Activated CD8-positive, alpha-beta T cell treated with anti-CD3 and anti-CD28 coated beads, Interleukin-2, amount 10 ng/mL, durations not matched to agents 7 days and 5 days (primary cell): ENCODE data around the gene BABAM2. TPM values are rescaled to one million over a fixed set of nuclear protein-coding genes. Genes with fewer than 3 reads are reported as not detected.

Experiments
- ATAC-seq: fragments of 150-1000 bp; cut with Tn5 transposase; one replicate; pipeline ENCODE4 v1.10.0; 2021; ENCODE audit warnings: moderate library complexity
- CTCF ChIA-PET: fragments of 350-600 bp; sonication (Branson Sonifier 250); formaldehyde crosslinking; loops from one replicate; lab custom pipeline; 2021; ENCODE audit warnings: antibody characterized with exemption; lab: Charles Lee
- POLR2A ChIA-PET: fragments of 350-600 bp; sonication (Branson Sonifier 250); formaldehyde crosslinking; loops from one replicate; lab custom pipeline; 2021; ENCODE audit warnings: antibody characterized with exemption; lab: Charles Lee
- DNase-seq: peaks from one replicate; pipeline ENCODE4 v3.0.0-alpha.2; 2020
- H3K27ac Mint-ChIP-seq: one replicate; pipeline ENCODE4 v1.8.0; 2021; ENCODE audit warnings: mild to moderate bottlenecking, mixed read lengths
- H3K27me3 Mint-ChIP-seq: one replicate; pipeline ENCODE4 v1.8.0; 2021; ENCODE audit warnings: low read depth, mixed read lengths
- H3K36me3 Mint-ChIP-seq: one replicate; pipeline ENCODE4 v1.8.0; 2021; ENCODE audit warnings: low read depth, mixed read lengths
- H3K4me1 Mint-ChIP-seq: one replicate; pipeline ENCODE4 v1.8.0; 2021; ENCODE audit warnings: low read depth, mixed read lengths
- H3K4me3 Mint-ChIP-seq: one replicate; pipeline ENCODE4 v1.8.0; 2021; ENCODE audit warnings: mild to moderate bottlenecking, mixed read lengths
- H3K9me3 Mint-ChIP-seq: one replicate; pipeline ENCODE4 v1.8.0; 2022; ENCODE audit warnings: mixed read lengths; ENCODE audit not compliant: insufficient read depth
- total RNA-seq, 2 experiments: library from RNA; stranded (reverse); gene quantifications; one replicate each; pipeline ENCODE4 v1.2.3, GENCODE V29; 2021

BABAM2 gene
- total RNA-seq, 2 experiments from 2014 or later: 47.0 to 49.0 TPM

DNA sequence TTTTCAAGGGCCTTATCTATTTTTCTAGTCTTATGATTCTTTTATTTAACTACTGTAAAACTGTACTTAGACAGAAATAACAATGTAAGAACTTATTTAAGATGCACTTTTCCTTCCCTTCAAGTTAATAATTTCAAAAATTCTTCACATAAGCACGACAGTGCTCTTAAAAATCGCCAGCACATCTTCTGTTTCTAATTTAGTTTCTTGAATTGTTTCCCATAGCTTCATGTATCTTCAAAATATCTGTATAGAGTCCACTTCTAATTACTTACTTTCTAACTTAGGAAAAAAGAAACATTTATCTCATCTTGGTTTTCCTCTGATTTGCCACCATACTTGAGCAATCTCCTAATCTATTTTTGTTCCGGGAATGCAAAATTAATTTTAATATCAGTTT is 196.1 kb downstream of the BABAM2 start:
- Mint-ChIP-seq H3K9me3 (no peaks in the 10 kb centered on the region), H3K27ac (no peak overlapping the region), H3K27me3 (no peaks in the 10 kb centered on the region), H3K36me3 (peaks cover 5% of the 10 kb centered on the region), H3K4me3 (no peak overlapping the region), H3K4me1 (peaks cover 17% of the 10 kb centered on the region)
- no peak for ATAC-seq
- ChIA-PET POLR2A (no interaction called here), CTCF (interaction anchor here (0.9 to 1.4 kb wide), 2 partner anchors 10 to 12 kb away, joined by 3 to 4 read pairs; no protein-coding TSS in a partner anchor)
- DNase-seq: no peak

DNA sequence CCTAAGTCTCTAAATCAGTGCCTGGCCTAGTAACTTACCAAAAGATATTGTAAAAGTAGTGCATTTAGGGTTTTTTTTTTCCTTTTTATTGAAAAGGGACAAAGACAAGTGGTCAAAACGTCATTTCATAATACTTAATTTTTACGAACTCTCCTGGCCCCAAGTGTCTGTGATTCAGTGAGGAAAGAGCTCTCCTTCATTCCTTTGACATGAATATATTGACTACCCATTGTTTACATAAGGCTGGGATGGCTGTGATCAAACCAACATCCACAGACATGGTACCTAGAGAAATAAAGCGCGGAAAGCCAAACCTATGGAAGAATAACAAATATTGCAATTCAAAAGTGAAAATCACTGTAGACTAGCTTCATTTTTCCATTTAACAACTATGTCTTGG is 198.4 kb downstream of the BABAM2 start:
- H3K9me3 Mint-ChIP-seq: no peaks in the 10 kb centered on the region
- ATAC-seq: no peak
- H3K4me1 Mint-ChIP-seq: no peaks in the 10 kb centered on the region
- no peak for DNase-seq
- H3K36me3 Mint-ChIP-seq: peaks cover 5% of the 10 kb centered on the region
- no peak overlapping the region for H3K27ac Mint-ChIP-seq
- H3K4me3 Mint-ChIP-seq: no peak overlapping the region
- ChIA-PET POLR2A (no interaction called here), CTCF (no interaction called here)
- no peaks in the 10 kb centered on the region for H3K27me3 Mint-ChIP-seq

DNA sequence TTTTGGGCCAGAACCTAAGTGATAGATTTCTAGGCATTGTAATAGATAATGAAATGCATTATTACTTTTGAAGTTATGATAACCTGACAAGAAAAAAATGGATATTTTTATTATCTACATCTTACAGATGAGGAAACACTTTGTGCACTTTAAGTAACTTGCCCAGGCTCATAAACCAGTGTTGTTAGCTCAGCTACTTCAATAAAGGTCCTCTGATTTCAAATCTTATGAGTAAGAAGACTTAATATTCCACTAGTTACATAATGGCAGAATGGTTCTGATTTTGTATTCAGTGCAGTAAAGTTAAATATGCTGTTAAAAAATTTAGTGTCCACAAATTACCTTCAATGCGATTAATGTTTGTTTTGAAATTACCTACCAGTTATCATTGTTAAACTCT is 199.0 kb downstream of the BABAM2 start:
- Mint-ChIP-seq H3K9me3 (no peaks in the 10 kb centered on the region), H3K4me3 (no peak overlapping the region), H3K27me3 (no peaks in the 10 kb centered on the region), H3K36me3 (peaks cover 5% of the 10 kb centered on the region), H3K4me1 (no peaks in the 10 kb centered on the region), H3K27ac (no peak overlapping the region)
- ChIA-PET CTCF (no interaction called here), POLR2A (no interaction called here)
- DNase-seq (no peak), ATAC-seq (no peak)

DNA sequence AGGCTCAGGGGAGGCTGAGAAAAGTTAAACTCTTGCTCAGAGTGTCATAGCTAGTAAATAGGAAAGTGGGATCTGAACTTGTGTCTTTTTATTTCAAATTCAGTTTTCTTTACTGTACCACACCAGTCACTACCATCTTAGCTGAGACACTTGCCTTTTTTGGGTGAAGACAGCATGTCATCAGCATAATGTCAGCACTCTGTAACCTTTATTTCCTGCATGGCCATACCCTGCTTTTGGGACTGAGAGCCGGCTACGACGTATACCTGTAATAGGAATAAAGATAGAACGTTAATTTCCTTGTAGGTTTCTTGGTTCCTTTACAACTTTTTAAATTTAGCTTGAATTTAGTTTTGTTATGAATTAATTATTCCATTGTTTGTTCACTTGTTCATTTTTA is 202.8 kb downstream of the BABAM2 start:
- DNase-seq: no peak
- H3K4me3 Mint-ChIP-seq: no peak overlapping the region
- H3K36me3 Mint-ChIP-seq: peaks cover 2% of the 10 kb centered on the region
- ChIA-PET POLR2A (no interaction called here), CTCF (no interaction called here)
- no peaks in the 10 kb centered on the region for H3K27me3 Mint-ChIP-seq
- ATAC-seq: no peak
- H3K27ac Mint-ChIP-seq: no peak overlapping the region
- H3K9me3 Mint-ChIP-seq: no peaks in the 10 kb centered on the region
- H3K4me1 Mint-ChIP-seq: no peaks in the 10 kb centered on the region

DNA sequence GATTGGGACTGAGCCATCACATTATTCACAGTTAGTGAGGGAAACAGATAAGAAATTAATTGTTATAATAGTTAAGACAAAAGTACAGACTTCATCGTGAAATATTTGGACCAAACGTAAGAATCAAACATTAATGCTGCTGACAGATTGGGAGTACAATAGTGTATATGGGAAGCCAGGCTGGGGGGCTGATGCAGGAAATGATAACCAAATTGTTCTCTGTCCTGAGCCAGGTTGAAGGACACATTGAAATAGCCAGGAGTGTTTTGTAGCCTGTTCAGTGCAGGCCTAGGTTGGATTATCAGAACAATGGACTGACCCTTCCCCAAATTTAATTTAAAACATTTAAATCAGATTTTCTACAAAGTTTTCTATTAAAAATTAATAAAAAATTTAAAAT is 203.2 kb downstream of the BABAM2 start:
- no peak overlapping the region for H3K4me3 Mint-ChIP-seq
- ChIA-PET POLR2A (no interaction called here), CTCF (no interaction called here)
- peaks cover 2% of the 10 kb centered on the region for H3K36me3 Mint-ChIP-seq
- H3K4me1 Mint-ChIP-seq: no peaks in the 10 kb centered on the region
- ATAC-seq (no peak), DNase-seq (no peak)
- H3K9me3 Mint-ChIP-seq: no peaks in the 10 kb centered on the region
- H3K27me3 Mint-ChIP-seq: no peaks in the 10 kb centered on the region
- no peak overlapping the region for H3K27ac Mint-ChIP-seq

DNA sequence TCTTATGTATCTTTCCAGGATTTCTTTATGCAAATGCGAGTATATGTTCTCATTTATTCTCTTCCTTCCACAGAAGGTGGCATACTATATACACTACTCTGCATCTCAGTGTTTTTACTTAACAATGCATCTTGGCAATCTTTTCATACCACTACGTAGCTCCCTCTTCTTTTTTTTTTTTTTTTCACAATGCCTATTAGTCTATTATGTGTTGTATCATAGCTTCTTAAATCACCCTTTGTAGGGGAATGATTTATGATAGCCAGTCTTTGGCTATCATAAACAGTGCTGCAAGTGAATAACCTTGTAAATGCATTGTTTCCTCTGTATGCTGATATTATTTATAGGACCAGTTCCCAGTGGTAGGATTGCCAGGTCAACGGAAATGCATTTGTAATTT is 204.2 kb downstream of the BABAM2 start:
- Mint-ChIP-seq H3K4me1 (no peaks in the 10 kb centered on the region), H3K4me3 (no peak overlapping the region), H3K27me3 (no peaks in the 10 kb centered on the region), H3K36me3 (peaks cover 2% of the 10 kb centered on the region), H3K27ac (no peak overlapping the region), H3K9me3 (no peaks in the 10 kb centered on the region)
- ChIA-PET CTCF (no interaction called here), POLR2A (no interaction called here)
- ATAC-seq (no peak), DNase-seq (no peak)

DNA sequence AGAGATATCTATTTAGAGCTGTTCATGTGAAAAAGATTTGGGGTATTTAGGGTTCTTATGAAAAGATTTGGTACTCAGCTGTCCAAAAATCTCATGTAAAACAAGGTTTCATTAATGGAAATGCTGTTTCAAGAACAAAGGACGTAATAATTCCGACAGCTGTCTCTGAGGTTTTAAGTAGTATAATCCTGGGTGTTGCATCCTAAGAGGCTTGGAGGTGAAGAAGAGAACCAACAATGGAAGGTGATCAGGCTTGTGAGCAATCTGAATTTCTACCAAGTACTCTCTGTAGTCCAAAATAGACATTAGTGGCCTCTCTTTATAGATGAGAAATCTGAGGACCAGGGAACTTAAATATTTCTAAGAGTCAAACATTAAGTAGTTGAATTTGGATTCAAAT is 205.1 kb downstream of the BABAM2 start:
- DNase-seq (no peak), ATAC-seq (no peak)
- H3K27ac Mint-ChIP-seq: no peak overlapping the region
- H3K4me3 Mint-ChIP-seq: no peak overlapping the region
- H3K9me3 Mint-ChIP-seq: no peaks in the 10 kb centered on the region
- ChIA-PET CTCF (interaction anchor here (1.0 to 1.6 kb wide), 2 partner anchors 9 to 270 kb away, joined by 3 to 4 read pairs; no protein-coding TSS in a partner anchor), POLR2A (no interaction called here)
- peaks cover under 1% of the 10 kb centered on the region for H3K4me1 Mint-ChIP-seq
- H3K27me3 Mint-ChIP-seq: no peaks in the 10 kb centered on the region
- H3K36me3 Mint-ChIP-seq: peaks cover 3% of the 10 kb centered on the region

DNA sequence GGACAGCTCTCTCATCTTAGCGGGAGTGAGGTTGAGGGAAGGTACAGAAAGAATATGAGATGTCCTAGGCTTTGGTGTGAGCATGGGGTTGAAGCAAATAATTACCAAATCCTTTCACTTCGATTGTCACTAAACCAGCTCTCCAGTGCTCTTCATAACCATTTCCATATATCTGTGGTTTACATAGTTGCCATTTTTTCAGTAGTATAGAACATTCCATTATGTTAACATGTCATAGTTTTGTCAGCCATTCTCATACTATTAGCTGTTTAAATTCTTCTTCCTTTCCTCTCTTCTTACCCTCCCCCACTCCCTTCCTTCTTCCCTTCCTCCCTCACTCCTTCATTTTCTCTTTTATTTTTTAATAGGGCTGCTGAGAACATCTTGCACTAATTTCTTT is 205.9 kb downstream of the BABAM2 start:
- Mint-ChIP-seq H3K4me3 (no peak overlapping the region), H3K27ac (no peak overlapping the region), H3K9me3 (no peaks in the 10 kb centered on the region), H3K27me3 (no peaks in the 10 kb centered on the region), H3K4me1 (peaks cover 9% of the 10 kb centered on the region), H3K36me3 (peaks cover 5% of the 10 kb centered on the region)
- POLR2A ChIA-PET: no interaction called here
- ATAC-seq (no peak), DNase-seq (no peak)
- CTCF ChIA-PET: interaction anchor here (1.0 to 1.6 kb wide), 2 partner anchors 10 to 269 kb away, joined by 3 to 4 read pairs; no protein-coding TSS in a partner anchor

DNA sequence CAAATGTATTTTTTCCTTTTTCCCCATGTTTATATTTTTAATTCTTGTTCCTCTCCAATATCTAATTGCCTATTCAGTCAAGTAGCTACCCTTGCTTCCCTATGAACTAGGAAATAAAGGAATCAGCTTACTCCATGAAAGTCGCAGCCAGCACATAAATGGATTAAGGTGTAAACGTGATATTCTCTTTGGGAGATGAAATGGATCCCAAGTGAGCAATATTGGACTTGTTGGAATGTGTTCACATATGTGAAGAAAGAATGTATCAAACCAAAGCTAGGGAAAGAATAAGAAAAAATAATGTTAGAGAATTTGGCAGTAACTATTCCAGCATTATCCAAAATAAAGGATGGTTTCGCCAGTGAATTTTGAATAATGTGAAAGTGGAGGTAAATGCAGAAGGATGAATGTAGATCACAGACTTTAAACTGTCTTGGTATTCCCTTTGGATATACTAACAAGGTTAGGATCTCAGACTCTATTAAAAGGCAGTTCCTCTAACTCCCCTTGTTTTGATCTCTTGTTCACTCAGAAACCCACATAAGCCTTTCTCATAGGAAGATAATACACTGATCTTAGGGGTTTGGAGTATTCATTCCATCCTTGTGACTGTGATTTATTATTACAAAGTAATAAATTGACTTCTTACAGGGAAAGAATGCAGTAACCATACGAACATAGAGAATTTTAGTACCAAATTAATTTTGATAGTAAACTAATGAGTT is 208.1 kb downstream of the BABAM2 start:
- no peak for DNase-seq
- no peak for ATAC-seq
- Mint-ChIP-seq H3K9me3 (no peaks in the 10 kb centered on the region), H3K27ac (no peak overlapping the region), H3K4me3 (no peak overlapping the region), H3K4me1 (peaks cover 28% of the 10 kb centered on the region), H3K36me3 (peaks cover 5% of the 10 kb centered on the region), H3K27me3 (no peaks in the 10 kb centered on the region)
- ChIA-PET CTCF (no interaction called here), POLR2A (no interaction called here)

DNA sequence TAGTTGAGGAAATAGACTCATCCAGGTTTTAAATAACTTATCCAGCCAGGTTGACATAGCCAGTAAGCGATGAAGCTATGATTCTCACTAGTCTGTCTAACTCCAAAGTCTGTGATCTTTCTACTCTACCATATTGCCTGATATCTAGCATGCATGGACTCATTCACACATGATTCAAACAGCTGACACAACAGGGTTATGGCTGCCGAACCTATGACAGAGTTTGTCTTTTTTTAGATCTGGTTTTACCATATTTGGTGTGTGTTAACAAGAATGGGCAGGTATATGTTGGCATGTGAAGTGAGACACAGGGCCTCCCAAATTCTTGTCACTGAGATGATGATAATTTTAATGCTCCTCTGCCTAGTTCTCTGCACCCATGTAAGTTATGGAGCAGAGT is 210.6 kb downstream of the BABAM2 start:
- ChIA-PET CTCF (no interaction called here), POLR2A (no interaction called here)
- peaks cover 31% of the 10 kb centered on the region for H3K4me1 Mint-ChIP-seq

DNA sequence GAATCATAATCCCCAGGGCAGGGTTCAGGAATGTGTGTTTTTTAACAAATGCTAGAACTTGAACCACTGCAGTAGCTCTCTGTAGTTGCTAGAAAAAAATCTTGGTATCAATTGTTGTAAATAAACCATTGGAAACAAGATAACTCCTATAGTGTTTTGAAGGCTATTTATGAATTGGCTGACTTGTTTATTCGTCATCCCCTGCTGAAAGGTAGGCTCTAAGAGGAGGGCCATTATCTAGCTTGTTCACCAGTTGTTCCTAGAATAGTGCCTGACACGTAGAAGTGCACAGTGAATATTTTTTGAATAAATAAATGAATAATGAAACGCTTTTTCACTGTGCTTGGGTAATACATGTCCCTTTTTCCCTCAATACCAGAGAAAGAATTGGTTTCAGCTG is 211.4 kb downstream of the BABAM2 start:
- ChIA-PET POLR2A (no interaction called here), CTCF (no interaction called here)
- Mint-ChIP-seq H3K4me3 (no peak overlapping the region), H3K4me1 (peaks cover 31% of the 10 kb centered on the region), H3K9me3 (no peaks in the 10 kb centered on the region), H3K36me3 (peaks cover 5% of the 10 kb centered on the region), H3K27ac (no peak overlapping the region), H3K27me3 (no peaks in the 10 kb centered on the region)
- ATAC-seq (no peak), DNase-seq (no peak)

More for the DNA sequence above, 210.6 kb downstream of the BABAM2 start:
- ATAC-seq (no peak), DNase-seq (no peak)
- Mint-ChIP-seq H3K4me3 (no peak overlapping the region), H3K27ac (no peak overlapping the region), H3K9me3 (no peaks in the 10 kb centered on the region), H3K27me3 (no peaks in the 10 kb centered on the region), H3K36me3 (peaks cover 5% of the 10 kb centered on the region)

DNA sequence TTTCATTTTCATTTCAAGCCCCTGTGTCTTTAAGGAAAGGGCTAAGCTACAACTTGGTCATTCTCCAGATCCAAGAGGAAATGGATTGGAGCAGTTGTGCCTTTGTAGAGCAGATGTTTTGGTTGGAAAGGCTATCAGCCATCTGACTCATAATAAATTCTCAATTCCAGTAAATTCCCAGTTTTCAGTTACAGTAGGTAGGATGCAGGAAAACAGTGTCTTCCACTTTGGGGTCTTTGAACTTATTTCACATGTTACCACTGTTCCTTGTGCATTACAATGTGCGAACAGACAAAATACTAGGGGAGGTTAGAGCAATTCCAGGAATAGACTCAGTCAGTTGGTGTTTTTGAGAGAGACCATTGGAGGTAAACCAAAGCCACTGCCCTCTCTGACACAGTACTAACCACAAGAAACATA is 211.9 kb downstream of the BABAM2 start:
- Mint-ChIP-seq H3K27me3 (no peaks in the 10 kb centered on the region), H3K9me3 (no peaks in the 10 kb centered on the region), H3K27ac (peak overlapping the region; percentile 3), H3K4me1 (peaks cover 31% of the 10 kb centered on the region), H3K4me3 (peak overlapping the region; percentile 18), H3K36me3 (peaks cover 5% of the 10 kb centered on the region)
- CTCF ChIA-PET: no interaction called here
- peak; percentile 85 for ATAC-seq
- peak; percentile 52 for DNase-seq
- POLR2A ChIA-PET: no interaction called here
